PC-9 (cell line): ENCODE results near the gene LBH. TPM values are rescaled to one million over a fixed set of nuclear protein-coding genes. Genes with fewer than 3 reads are reported as not detected.

Source experiments
- BruUV-seq: library from RNA; stranded (reverse); fragments of 400-500 nt; replicated peaks from 2 replicates; lab custom pipeline; 2021; lab: Mats Ljungman, UMichigan
- CTCF ChIA-PET: fragments of 300-600 bp; sonication (Branson Sonifier 250); formaldehyde crosslinking; loops from one replicate; lab custom pipeline; 2022; ENCODE audit warnings: antibody characterized with exemption; lab: Charles Lee
- POLR2A ChIA-PET: fragments of 300-600 bp; sonication (Branson Sonifier 250); formaldehyde crosslinking; loops from one replicate; lab custom pipeline; 2022; ENCODE audit warnings: antibody characterized with exemption; ENCODE audit not compliant: unreplicated experiment; lab: Charles Lee
- DNase-seq, 2 experiments: peaks; one replicate each; pipeline versions ENCODE4 v3.0.0 to v3.0.0-alpha.2; 2015 to 2022; ENCODE audit warnings: mixed read lengths in 1 of 2
- H2AFZ ChIP-seq: fragments of 200-600 bp; sonication (generic); 2 replicates; pipeline ENCODE4 v1.8.1; 2017; ENCODE audit warnings: antibody characterized with exemption
- H3F3A ChIP-seq: fragments of 200-600 bp; sonication (generic); 2 replicates; pipeline ENCODE4 v1.8.1; 2017; ENCODE audit warnings: antibody characterized with exemption, mild to moderate bottlenecking, low read depth; ENCODE audit not compliant: insufficient read depth
- H3K27ac ChIP-seq: fragments of 200-600 bp; sonication (generic); 2 replicates; pipeline ENCODE4 v1.6.1; 2016; ENCODE audit warnings: mixed run types
- H3K27me3 ChIP-seq: fragments of 200-600 bp; sonication (generic); 2 replicates; pipeline ENCODE4 v1.6.1; 2016; ENCODE audit warnings: low read depth, mixed run types; ENCODE audit not compliant: insufficient read depth
- H3K36me3 ChIP-seq: fragments of 200-600 bp; sonication (generic); 2 replicates; pipeline ENCODE4 v1.6.1; 2016; ENCODE audit warnings: low read depth, mixed run types
- H3K4me1 ChIP-seq: fragments of 200-600 bp; sonication (generic); replicated peaks from 2 replicates; pipeline ENCODE4 v1.6.1; 2016; ENCODE audit warnings: mixed run types; ENCODE audit not compliant: insufficient read depth
- H3K4me2 ChIP-seq: fragments of 200-600 bp; sonication (generic); 2 replicates; pipeline ENCODE4 v1.6.1; 2017; ENCODE audit warnings: mixed run types
- H3K4me3 ChIP-seq: fragments of 200-600 bp; sonication (generic); 2 replicates; pipeline ENCODE4 v1.6.1; 2016; ENCODE audit warnings: mixed run types
- H3K79me2 ChIP-seq: fragments of 200-600 bp; sonication (generic); 2 replicates; pipeline ENCODE4 v1.6.1; 2017; ENCODE audit warnings: low read depth, mixed run types
- H3K9me2 ChIP-seq: fragments of 200-600 bp; sonication (generic); 2 replicates; pipeline ENCODE4 v1.8.1; 2017; ENCODE audit warnings: mild to moderate bottlenecking; ENCODE audit not compliant: insufficient read depth
- H3K9me3 ChIP-seq: fragments of 200-600 bp; sonication (generic); 2 replicates; pipeline ENCODE4 v1.8.1; 2016; ENCODE audit warnings: low read depth; ENCODE audit not compliant: insufficient read depth
- H4K20me1 ChIP-seq: fragments of 200-600 bp; sonication (generic); 2 replicates; pipeline ENCODE4 v1.8.1; 2017; ENCODE audit not compliant: insufficient read depth
- EZH2 ChIP-seq: fragments of 200-600 bp; sonication (generic); IDR thresholded peaks from 2 replicates; pipeline ENCODE4 v1.8.0; 2017; ENCODE audit warnings: antibody characterized with exemption, low read depth
- intact Hi-C: fragments of 100-400 bp; cut with micrococcal nuclease; formaldehyde crosslinking; loops from one replicate; pipeline ENCODE4 v1.10.0; 2022; ENCODE audit not compliant: unreplicated experiment
- total RNA-seq: library from RNA; stranded (reverse); gene quantifications from 2 replicates; pipeline ENCODE4 v1.2.3, GENCODE V29; 2021
- TF ChIP-seq, protein P1 (sequence below): fragments of 200-600 bp; sonication (generic); conservative IDR thresholded peaks from 2 replicates; pipeline ENCODE4 v1.6.1; 2017; ENCODE audit warnings: mixed run types, antibody characterized with exemption, mild to moderate bottlenecking, moderate library complexity

LBH gene
- total RNA-seq, 1 experiment from 2014 or later: 30.6 TPM

DNA sequence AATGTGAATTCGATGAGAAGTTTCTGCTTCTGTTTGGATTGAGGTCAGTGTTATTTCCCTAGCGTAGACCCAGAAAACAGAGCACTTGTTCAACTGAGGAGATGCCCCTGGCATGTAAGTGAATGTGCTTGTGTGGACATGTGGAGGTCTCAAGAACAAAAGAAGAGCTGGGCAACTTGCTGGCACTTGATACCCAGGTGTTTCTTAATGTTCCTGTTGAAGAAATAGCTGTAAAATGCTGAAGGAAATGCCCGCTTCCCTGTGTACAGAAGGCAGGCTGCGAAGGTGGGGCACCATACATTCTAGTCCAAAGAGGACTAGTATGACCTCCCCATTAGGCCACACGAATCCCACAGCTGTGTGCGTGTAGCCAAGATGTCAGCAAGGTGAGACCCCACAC lies 9.8 kb upstream of the LBH start:
- ChIA-PET CTCF (no interaction called here), POLR2A (no interaction called here)
- Histone ChIP-seq H3K9me2 (no peaks in the 10 kb centered on the region), H3K4me3 (no peak overlapping the region), H4K20me1 (peaks cover 4% of the 10 kb centered on the region; the same call in 1 of the 2 replicates), H3K36me3 (no peaks in the 10 kb centered on the region), H3K9me3 (no peaks in the 10 kb centered on the region), H3K4me1 (peaks cover 37% of the 10 kb centered on the region), H3K79me2 (no peaks in the 10 kb centered on the region), H3K27ac (no peak overlapping the region), H3K27me3 (no peaks in the 10 kb centered on the region), H3K4me2 (no peak overlapping the region), H3F3A (peaks cover 37% of the 10 kb centered on the region), H2AFZ (no peak overlapping the region)
- no TSS peak for BruUV-seq
- intact Hi-C loops: no loop called here
- TF ChIP-seq, protein P1, sequence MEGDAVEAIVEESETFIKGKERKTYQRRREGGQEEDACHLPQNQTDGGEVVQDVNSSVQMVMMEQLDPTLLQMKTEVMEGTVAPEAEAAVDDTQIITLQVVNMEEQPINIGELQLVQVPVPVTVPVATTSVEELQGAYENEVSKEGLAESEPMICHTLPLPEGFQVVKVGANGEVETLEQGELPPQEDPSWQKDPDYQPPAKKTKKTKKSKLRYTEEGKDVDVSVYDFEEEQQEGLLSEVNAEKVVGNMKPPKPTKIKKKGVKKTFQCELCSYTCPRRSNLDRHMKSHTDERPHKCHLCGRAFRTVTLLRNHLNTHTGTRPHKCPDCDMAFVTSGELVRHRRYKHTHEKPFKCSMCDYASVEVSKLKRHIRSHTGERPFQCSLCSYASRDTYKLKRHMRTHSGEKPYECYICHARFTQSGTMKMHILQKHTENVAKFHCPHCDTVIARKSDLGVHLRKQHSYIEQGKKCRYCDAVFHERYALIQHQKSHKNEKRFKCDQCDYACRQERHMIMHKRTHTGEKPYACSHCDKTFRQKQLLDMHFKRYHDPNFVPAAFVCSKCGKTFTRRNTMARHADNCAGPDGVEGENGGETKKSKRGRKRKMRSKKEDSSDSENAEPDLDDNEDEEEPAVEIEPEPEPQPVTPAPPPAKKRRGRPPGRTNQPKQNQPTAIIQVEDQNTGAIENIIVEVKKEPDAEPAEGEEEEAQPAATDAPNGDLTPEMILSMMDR: no peak
- DNase-seq: no peak

DNA sequence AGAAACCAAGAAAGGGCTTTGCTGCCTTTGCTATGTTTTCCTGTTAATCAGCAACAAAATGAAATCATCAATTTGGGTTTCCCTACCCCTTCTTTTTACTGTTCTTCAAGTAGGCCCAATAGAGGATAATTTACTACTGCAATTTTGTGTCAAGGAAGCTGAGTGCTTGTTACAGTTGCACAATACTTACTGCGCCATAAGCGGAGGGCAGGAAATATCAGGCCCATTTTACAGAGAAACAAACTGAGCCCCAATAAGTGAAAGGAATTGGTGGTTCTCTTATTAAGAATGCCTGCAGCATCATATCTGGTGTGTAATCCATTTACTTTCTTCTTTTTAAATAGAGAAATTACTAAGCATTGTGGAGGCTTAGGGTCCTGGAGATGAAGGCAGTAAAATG lies 9.3 kb upstream of the LBH start:
- no peak overlapping the region for H3K27ac ChIP-seq
- H3K4me1 ChIP-seq: peaks cover 32% of the 10 kb centered on the region
- no peak overlapping the region for H2AFZ ChIP-seq
- no peaks in the 10 kb centered on the region for H3K79me2 ChIP-seq
- peaks cover 4% of the 10 kb centered on the region; the same call in 1 of the 2 replicates for H4K20me1 ChIP-seq
- BruUV-seq: no TSS peak
- no peak for TF ChIP-seq EZH2
- TF ChIP-seq, protein P1: no peak
- H3K9me3 ChIP-seq: no peaks in the 10 kb centered on the region
- H3K36me3 ChIP-seq: no peaks in the 10 kb centered on the region
- DNase-seq: no peak
- H3K27me3 ChIP-seq: no peaks in the 10 kb centered on the region
- intact Hi-C loops: no loop called here
- H3K4me3 ChIP-seq: no peak overlapping the region
- peaks cover 33% of the 10 kb centered on the region for H3F3A ChIP-seq
- POLR2A ChIA-PET: no interaction called here
- H3K9me2 ChIP-seq: no peaks in the 10 kb centered on the region
- no peak overlapping the region for H3K4me2 ChIP-seq
- CTCF ChIA-PET: no interaction called here

DNA sequence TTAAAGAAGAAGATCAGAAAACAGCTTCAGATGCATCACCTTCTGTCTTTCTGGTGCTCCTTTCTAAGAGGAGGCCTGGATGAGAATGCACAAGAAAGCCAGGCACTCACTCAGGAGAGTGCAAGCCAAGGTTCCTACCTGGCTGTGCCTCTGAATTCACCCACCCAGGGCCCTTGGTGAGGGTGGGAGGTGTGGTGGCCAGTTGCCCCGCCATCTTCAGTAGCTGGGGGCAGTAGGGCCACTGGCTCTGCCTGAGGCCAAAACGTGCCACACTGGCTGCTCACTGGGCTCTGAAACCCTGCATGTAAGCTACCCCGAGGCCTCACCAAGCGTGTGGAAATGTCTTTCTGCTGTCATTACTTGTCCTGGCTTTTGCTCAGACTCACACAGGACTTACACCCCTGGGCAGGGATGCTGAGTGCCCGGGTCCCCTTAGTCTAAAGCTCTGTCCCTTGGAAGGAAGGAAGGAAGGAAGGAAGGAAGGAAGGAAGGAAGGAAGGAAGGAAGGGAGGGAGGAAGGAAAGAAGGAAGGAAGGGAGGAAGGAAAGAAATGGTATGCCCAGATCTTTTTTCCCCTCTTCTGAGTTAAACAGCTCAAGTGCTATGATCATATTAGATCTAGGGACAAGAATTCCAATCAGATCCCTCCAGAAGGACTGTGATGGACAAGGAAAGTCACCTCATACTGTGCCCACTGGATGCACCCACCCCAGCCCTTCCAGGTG lies 8.5 kb upstream of the LBH start:
- peaks cover 26% of the 10 kb centered on the region for H3F3A ChIP-seq
- no peak for DNase-seq
- intact Hi-C loops: no loop called here
- H3K27me3 ChIP-seq: no peaks in the 10 kb centered on the region
- peaks cover 26% of the 10 kb centered on the region for H3K4me1 ChIP-seq
- H3K36me3 ChIP-seq: no peaks in the 10 kb centered on the region
- ChIA-PET POLR2A (no interaction called here), CTCF (no interaction called here)
- no peaks in the 10 kb centered on the region for H3K79me2 ChIP-seq
- H3K4me3 ChIP-seq: no peak overlapping the region
- H3K27ac ChIP-seq: no peak overlapping the region
- no TSS peak for BruUV-seq
- H4K20me1 ChIP-seq: peaks cover 4% of the 10 kb centered on the region; the same call in 1 of the 2 replicates
- no peak overlapping the region for H3K4me2 ChIP-seq
- H3K9me3 ChIP-seq: no peaks in the 10 kb centered on the region
- no peak overlapping the region for H2AFZ ChIP-seq
- no peaks in the 10 kb centered on the region for H3K9me2 ChIP-seq
- TF ChIP-seq, protein P1: no peak
- TF ChIP-seq EZH2: no peak
